ENCODE data around the gene TSPAN13.

The TSPAN13 gene

GRCh38 chr7:16742547-16742946 lies 11.0 kb upstream of the TSPAN13 start:
- Histone ChIP-seq H3K9me3 (ENCODE audit: insufficient read depth, low read depth, low read length) (no peaks in the 10 kb centered on the region), H3K18ac (ENCODE audit: low read length) (no peak overlapping the region), H2BK12ac (ENCODE audit: low read length) (no peak overlapping the region), H4K12ac (ENCODE audit: low read depth, low read length) (no peak overlapping the region), H4K8ac (ENCODE audit: low read depth, low read length) (no peak overlapping the region), H3K27me3 (ENCODE audit: insufficient read depth, low read length) (no peaks in the 10 kb centered on the region), H3K23ac (ENCODE audit: low read length) (no peak overlapping the region), H3K36me3 (ENCODE audit: control insufficient read depth in 1 of 2, insufficient read depth in 2 of 2, low read length in 2 of 2) (no peaks in the 10 kb centered on the region), H2BK5ac (ENCODE audit: low read depth, low read length, poor library complexity) (no peak overlapping the region), H3K4ac (ENCODE audit: low read depth, low read length) (no peak overlapping the region), H3K79me1 (ENCODE audit: low read length) (no peaks in the 10 kb centered on the region), H3K4me2 (ENCODE audit: low read length) (no peak overlapping the region), H4K91ac (ENCODE audit: low read depth, low read length) (no peak overlapping the region), H3K4me3 (ENCODE audit: low read depth, low read length) (no peak overlapping the region), H2AK5ac (ENCODE audit: low read length) (no peak overlapping the region), H3K4me1 (ENCODE audit: control insufficient read depth in 1 of 2, insufficient read depth in 2 of 2, low read length in 2 of 2) (no peaks in the 10 kb centered on the region), H3K14ac (ENCODE audit: low read length) (no peak overlapping the region), H2AFZ (ENCODE audit: insufficient read depth, low read length, poor library complexity) (no peak overlapping the region), H3K27ac (ENCODE audit: low read depth, low read length) (no peak overlapping the region), H3K79me2 (ENCODE audit: control insufficient read depth, insufficient read depth, low read length, poor library complexity) (no peaks in the 10 kb centered on the region), H3K9ac (ENCODE audit: low read length) (no peak overlapping the region), H2BK120ac (ENCODE audit: insufficient read depth, low read length, poor library complexity) (no peak overlapping the region)
- no peak for DNase-seq
- no CpG with 5 or more reads among the region's 3 CpGs for WGBS (ENCODE audit: extremely low coverage, insufficient coverage, insufficient read length)

- no CpG with 5 or more reads among the region's 4 CpGs for WGBS (ENCODE audit: extremely low coverage, insufficient coverage, insufficient read length)
- H4K91ac ChIP-seq (ENCODE audit: low read depth, low read length) = no peak overlapping the region
- H3K4ac ChIP-seq (ENCODE audit: low read depth, low read length) = no peak overlapping the region
- H4K8ac ChIP-seq (ENCODE audit: low read depth, low read length) = no peak overlapping the region
- H3K9ac ChIP-seq (ENCODE audit: low read length) = no peak overlapping the region
- H3K27ac ChIP-seq (ENCODE audit: low read depth, low read length) = no peak overlapping the region
- no peaks in the 10 kb centered on the region for H3K27me3 ChIP-seq (ENCODE audit: insufficient read depth, low read length)
- no peak overlapping the region for H2AK5ac ChIP-seq (ENCODE audit: low read length)
- no peaks in the 10 kb centered on the region for H3K36me3 ChIP-seq (ENCODE audit: control insufficient read depth in 1 of 2, insufficient read depth in 2 of 2, low read length in 2 of 2)
- H2AFZ ChIP-seq (ENCODE audit: insufficient read depth, low read length, poor library complexity) = no peak overlapping the region
- H3K79me2 ChIP-seq (ENCODE audit: control insufficient read depth, insufficient read depth, low read length, poor library complexity) = no peaks in the 10 kb centered on the region
- H3K4me2 ChIP-seq (ENCODE audit: low read length) = no peak overlapping the region
- H4K12ac ChIP-seq (ENCODE audit: low read depth, low read length) = no peak overlapping the region
- DNase-seq = no peak
- no peaks in the 10 kb centered on the region for H3K4me1 ChIP-seq (ENCODE audit: control insufficient read depth in 1 of 2, insufficient read depth in 2 of 2, low read length in 2 of 2)
- no peak overlapping the region for H2BK120ac ChIP-seq (ENCODE audit: insufficient read depth, low read length, poor library complexity)
- H3K4me3 ChIP-seq (ENCODE audit: low read depth, low read length) = no peak overlapping the region
- H3K79me1 ChIP-seq (ENCODE audit: low read length) = no peaks in the 10 kb centered on the region
- H3K18ac ChIP-seq (ENCODE audit: low read length) = no peak overlapping the region
- no peaks in the 10 kb centered on the region for H3K9me3 ChIP-seq (ENCODE audit: insufficient read depth, low read depth, low read length)
- H2BK12ac ChIP-seq (ENCODE audit: low read length) = no peak overlapping the region
- H3K14ac ChIP-seq (ENCODE audit: low read length) = no peak overlapping the region
- H3K23ac ChIP-seq (ENCODE audit: low read length) = no peak overlapping the region
- H2BK5ac ChIP-seq (ENCODE audit: low read depth, low read length, poor library complexity) = no peak overlapping the region
These were observed 10.3 kb upstream of the TSPAN13 start for GRCh38 chr7:16743236-16743635.

GRCh38 chr7:16744518-16745250 lies 8.9 kb upstream of the TSPAN13 start:
- H3K79me1 ChIP-seq (ENCODE audit: low read length) = no peaks in the 10 kb centered on the region
- DNase-seq = no peak
- no peak overlapping the region for H3K23ac ChIP-seq (ENCODE audit: low read length)
- H2BK120ac ChIP-seq (ENCODE audit: insufficient read depth, low read length, poor library complexity) = no peak overlapping the region
- no peak overlapping the region for H2BK5ac ChIP-seq (ENCODE audit: low read depth, low read length, poor library complexity)
- no peak overlapping the region for H4K12ac ChIP-seq (ENCODE audit: low read depth, low read length)
- no peak overlapping the region for H4K8ac ChIP-seq (ENCODE audit: low read depth, low read length)
- H3K4me3 ChIP-seq (ENCODE audit: low read depth, low read length) = no peak overlapping the region
- H3K9me3 ChIP-seq (ENCODE audit: insufficient read depth, low read depth, low read length) = no peaks in the 10 kb centered on the region
- no CpG with 5 or more reads among the region's 6 CpGs for WGBS (ENCODE audit: extremely low coverage, insufficient coverage, insufficient read length)
- H3K18ac ChIP-seq (ENCODE audit: low read length) = no peak overlapping the region
- peaks cover 0 to 4% of the 10 kb centered on the region in 2 experiments for H3K4me1 ChIP-seq (ENCODE audit: control insufficient read depth in 1 of 2, insufficient read depth in 2 of 2, low read length in 2 of 2)
- no peak overlapping the region for H3K9ac ChIP-seq (ENCODE audit: low read length)
- no peak overlapping the region for H2AFZ ChIP-seq (ENCODE audit: insufficient read depth, low read length, poor library complexity)
- no peak overlapping the region for H3K4ac ChIP-seq (ENCODE audit: low read depth, low read length)
- no peak overlapping the region for H2BK12ac ChIP-seq (ENCODE audit: low read length)
- no peaks in the 10 kb centered on the region for H3K27me3 ChIP-seq (ENCODE audit: insufficient read depth, low read length)
- no peak overlapping the region for H4K91ac ChIP-seq (ENCODE audit: low read depth, low read length)
- no peak overlapping the region for H3K14ac ChIP-seq (ENCODE audit: low read length)
- H3K4me2 ChIP-seq (ENCODE audit: low read length) = no peak overlapping the region
- H3K27ac ChIP-seq (ENCODE audit: low read depth, low read length) = no peak overlapping the region
- H3K36me3 ChIP-seq (ENCODE audit: control insufficient read depth in 1 of 2, insufficient read depth in 2 of 2, low read length in 2 of 2) = no peaks in the 10 kb centered on the region
- no peaks in the 10 kb centered on the region for H3K79me2 ChIP-seq (ENCODE audit: control insufficient read depth, insufficient read depth, low read length, poor library complexity)
- H2AK5ac ChIP-seq (ENCODE audit: low read length) = no peak overlapping the region

DNA sequence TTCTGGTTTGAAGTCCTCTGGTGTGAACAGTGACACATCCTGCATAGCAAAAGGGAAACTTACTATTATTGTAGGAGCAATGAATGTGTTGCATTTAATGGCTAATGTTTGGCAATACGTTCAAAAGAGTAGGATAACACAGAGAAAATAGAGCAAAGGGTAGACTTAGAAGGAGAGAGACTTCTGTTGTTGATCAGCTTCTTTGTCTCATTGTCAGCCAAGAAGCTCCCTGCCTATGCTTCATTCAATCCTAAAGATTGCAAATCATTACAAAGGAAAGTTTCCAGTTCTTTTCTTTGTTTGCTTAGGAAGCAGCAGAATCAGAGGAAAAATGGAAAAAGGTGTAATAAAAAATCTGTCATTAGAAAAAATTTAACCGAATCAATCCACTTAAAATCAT lies 7.9 kb upstream of the TSPAN13 start:
- Histone ChIP-seq H3K9me3 (ENCODE audit: insufficient read depth, low read depth, low read length) (no peaks in the 10 kb centered on the region), H3K4me3 (ENCODE audit: low read depth, low read length) (no peak overlapping the region), H3K79me2 (ENCODE audit: control insufficient read depth, insufficient read depth, low read length, poor library complexity) (no peaks in the 10 kb centered on the region), H2BK5ac (ENCODE audit: low read depth, low read length, poor library complexity) (no peak overlapping the region), H4K12ac (ENCODE audit: low read depth, low read length) (no peak overlapping the region), H4K91ac (ENCODE audit: low read depth, low read length) (no peak overlapping the region), H3K4me2 (ENCODE audit: low read length) (no peak overlapping the region), H4K8ac (ENCODE audit: low read depth, low read length) (no peak overlapping the region), H3K18ac (ENCODE audit: low read length) (no peak overlapping the region), H3K14ac (ENCODE audit: low read length) (no peak overlapping the region), H3K9ac (ENCODE audit: low read length) (no peak overlapping the region), H3K4me1 (ENCODE audit: control insufficient read depth in 1 of 2, insufficient read depth in 2 of 2, low read length in 2 of 2) (peaks cover 0 to 4% of the 10 kb centered on the region in 2 experiments), H2AK5ac (ENCODE audit: low read length) (no peak overlapping the region), H3K27me3 (ENCODE audit: insufficient read depth, low read length) (no peaks in the 10 kb centered on the region), H3K36me3 (ENCODE audit: control insufficient read depth in 1 of 2, insufficient read depth in 2 of 2, low read length in 2 of 2) (no peaks in the 10 kb centered on the region), H3K23ac (ENCODE audit: low read length) (no peak overlapping the region), H2BK120ac (ENCODE audit: insufficient read depth, low read length, poor library complexity) (no peak overlapping the region), H2BK12ac (ENCODE audit: low read length) (no peak overlapping the region), H2AFZ (ENCODE audit: insufficient read depth, low read length, poor library complexity) (no peak overlapping the region), H3K27ac (ENCODE audit: low read depth, low read length) (no peak overlapping the region), H3K4ac (ENCODE audit: low read depth, low read length) (no peak overlapping the region), H3K79me1 (ENCODE audit: low read length) (no peaks in the 10 kb centered on the region)
- WGBS (ENCODE audit: extremely low coverage, insufficient coverage, insufficient read length) = no CpG with 5 or more reads among the region's 2 CpGs
- no peak for DNase-seq

All from trophoblast cell (in vitro differentiated cells and primary cell).